MM.1S (cell line): ENCODE results near the gene ARL8B.

Experiments used
- DNase-seq: peaks from one replicate; pipeline ENCODE4 v3.0.0-alpha.2; 2015
- H2AFZ ChIP-seq: fragments of 300-600 bp; sonication (generic); 2 replicates; pipeline ENCODE4 v1.6.0; 2016; ENCODE audit warnings: antibody characterized with exemption, low read length
- H3F3A ChIP-seq: fragments of 300-600 bp; sonication (generic); 2 replicates; pipeline ENCODE4 v1.6.1; 2016; ENCODE audit warnings: mild to moderate bottlenecking, antibody characterized with exemption, low read length, moderate library complexity, mixed read lengths; ENCODE audit not compliant: insufficient read depth
- H3K27ac ChIP-seq: fragments of 300-600 bp; sonication (generic); 2 replicates; pipeline ENCODE4 v1.5.1; 2016; ENCODE audit warnings: mild to moderate bottlenecking, low read length
- H3K27me3 ChIP-seq: fragments of 300-600 bp; sonication (generic); replicated peaks from 2 replicates; pipeline ENCODE4 v1.6.0; 2016; ENCODE audit warnings: low read length; ENCODE audit not compliant: insufficient read depth
- H3K36me3 ChIP-seq: fragments of 300-600 bp; sonication (generic); replicated peaks from 2 replicates; pipeline ENCODE4 v1.6.1; 2016; ENCODE audit warnings: mild to moderate bottlenecking, low read length, mixed read lengths; ENCODE audit not compliant: insufficient read depth
- H3K4me1 ChIP-seq: fragments of 300-600 bp; sonication (generic); 2 replicates; pipeline ENCODE4 v1.6.1; 2016; ENCODE audit warnings: low read length, mixed read lengths
- H3K4me2 ChIP-seq: fragments of 300-600 bp; sonication (generic); 2 replicates; pipeline ENCODE4 v1.6.0; 2016; ENCODE audit warnings: low read depth, low read length
- H3K4me3 ChIP-seq: fragments of 300-600 bp; sonication (generic); 2 replicates; pipeline ENCODE4 v1.5.1; 2016; ENCODE audit warnings: low read length, mixed read lengths
- H3K79me2 ChIP-seq: fragments of 300-600 bp; sonication (generic); 2 replicates; pipeline ENCODE4 v1.6.1; 2016; ENCODE audit warnings: mixed run types, low read length, mixed read lengths
- H3K9ac ChIP-seq: fragments of 300-600 bp; sonication (generic); 2 replicates; pipeline ENCODE4 v1.6.1; 2016; ENCODE audit warnings: low read length, mixed read lengths
- H3K9me2 ChIP-seq: fragments of 300-600 bp; sonication (generic); replicated peaks from 2 replicates; pipeline ENCODE4 v1.6.1; 2016; ENCODE audit warnings: mild to moderate bottlenecking, low read length, mixed read lengths; ENCODE audit not compliant: insufficient read depth
- H3K9me3 ChIP-seq: fragments of 300-600 bp; sonication (generic); replicated peaks from 2 replicates; pipeline ENCODE4 v1.6.1; 2016; ENCODE audit warnings: mild to moderate bottlenecking, low read length, mixed read lengths; ENCODE audit not compliant: insufficient read depth
- H4K20me1 ChIP-seq: fragments of 300-600 bp; sonication (generic); 2 replicates; pipeline ENCODE4 v1.6.1; 2016; ENCODE audit warnings: mild to moderate bottlenecking, low read length, moderate library complexity, mixed read lengths; ENCODE audit not compliant: insufficient read depth
- CTCF ChIP-seq: fragments of 300-600 bp; sonication (generic); IDR thresholded peaks from 2 replicates; pipeline ENCODE4 v1.5.1; 2016; ENCODE audit warnings: antibody characterized with exemption, low read length, mixed read lengths
- EZH2 ChIP-seq: fragments of 300-600 bp; sonication (generic); optimal IDR thresholded peaks from 2 replicates; pipeline ENCODE3; 2017; ENCODE audit warnings: low read depth, mild to moderate bottlenecking, antibody characterized with exemption, low read length, mixed read lengths
- EZH2phosphoT487 ChIP-seq: fragments of 300-600 bp; sonication (generic); IDR thresholded peaks from 2 replicates; pipeline ENCODE4 v1.6.1; 2018; ENCODE audit warnings: antibody characterized with exemption, low read length

Gene ARL8B

GRCh38 chr3:5136211-5136918 lies 14.3 kb downstream of the ARL8B start:
- peak; percentile 72 for TF ChIP-seq CTCF
- no peak for TF ChIP-seq EZH2phosphoT487
- Histone ChIP-seq H3K79me2 (peaks cover 98% of the 10 kb centered on the region), H2AFZ (no peak overlapping the region), H3K4me3 (no peak overlapping the region), H3K27ac (no peak overlapping the region; the same call in 1 of the 2 replicates), H3K4me1 (peaks cover 11% of the 10 kb centered on the region), H3K36me3 (no peaks in the 10 kb centered on the region), H3F3A (peaks cover 6% of the 10 kb centered on the region; the same call in 1 of the 2 replicates), H3K9ac (no peak overlapping the region), H3K9me2 (no peaks in the 10 kb centered on the region), H3K4me2 (peak overlapping the region; percentile 12; the same call in 1 of the 2 replicates), H3K27me3 (no peaks in the 10 kb centered on the region), H4K20me1 (peaks cover 31% of the 10 kb centered on the region), H3K9me3 (no peaks in the 10 kb centered on the region)
- peak; percentile 67 for DNase-seq

- Histone ChIP-seq H3K4me2 (peak overlapping the region; percentile 12; the same call in 1 of the 2 replicates), H3K79me2 (peaks cover 98% of the 10 kb centered on the region), H3F3A (peaks cover 6% of the 10 kb centered on the region; the same call in 1 of the 2 replicates), H3K9me2 (no peaks in the 10 kb centered on the region), H2AFZ (no peak overlapping the region), H3K27me3 (no peaks in the 10 kb centered on the region), H3K9ac (peak overlapping the region; percentile 30; the same call in 1 of the 2 replicates), H3K4me1 (peaks cover 11% of the 10 kb centered on the region), H3K9me3 (no peaks in the 10 kb centered on the region), H3K27ac (peak overlapping the region; percentile 40; the same call in 1 of the 2 replicates), H3K4me3 (no peak overlapping the region), H3K36me3 (no peaks in the 10 kb centered on the region), H4K20me1 (peaks cover 31% of the 10 kb centered on the region)
- TF ChIP-seq EZH2 (no peak), CTCF (no peak), EZH2phosphoT487 (no peak)
- DNase-seq, result no peak
These were observed 14.9 kb downstream of the ARL8B start for GRCh38 chr3:5136919-5137429.

- Histone ChIP-seq H3K4me1 (peaks cover 11% of the 10 kb centered on the region), H3K79me2 (peaks cover 98% of the 10 kb centered on the region), H3K4me3 (no peak overlapping the region), H3K4me2 (no peak overlapping the region), H3F3A (peaks cover 6% of the 10 kb centered on the region; the same call in 1 of the 2 replicates), H4K20me1 (peaks cover 27% of the 10 kb centered on the region), H3K27me3 (no peaks in the 10 kb centered on the region), H3K9me3 (no peaks in the 10 kb centered on the region), H3K36me3 (no peaks in the 10 kb centered on the region), H3K27ac (no peak overlapping the region), H3K9ac (no peak overlapping the region), H2AFZ (no peak overlapping the region), H3K9me2 (no peaks in the 10 kb centered on the region)
- DNase-seq, result no peak
- no peak for TF ChIP-seq CTCF
- TF ChIP-seq EZH2, result no peak
- TF ChIP-seq EZH2phosphoT487, result no peak
These were observed 16.3 kb downstream of the ARL8B start for GRCh38 chr3:5138214-5138981.
